Esophagus squamous epithelium (tissue), 4 donors: Measurements from ENCODE around the gene CHORDC1.

ENCODE experiments used
- POLR2A ChIP-seq, 4 donors: fragments of 450-650 bp; IDR thresholded peaks; one replicate each; pipeline ENCODE4 v1.6.1; 2017; ENCODE audit warnings: antibody characterized with exemption in 4 of 4, mild to moderate bottlenecking in 4 of 4, moderate library complexity in 3 of 4
- TF ChIP-seq, protein P1 (sequence below), 6 experiments: fragments of 450-650 bp in 4 of 6; fragments of 200-600 bp in 2 of 6; sonication (generic) in 2 of 6; IDR thresholded peaks; one replicate each; pipeline ENCODE4 v1.5.1; 2016 to 2019; ENCODE audit warnings: antibody characterized with exemption in 6 of 6, mild to moderate bottlenecking in 4 of 6, moderate library complexity in 4 of 6

DNA sequence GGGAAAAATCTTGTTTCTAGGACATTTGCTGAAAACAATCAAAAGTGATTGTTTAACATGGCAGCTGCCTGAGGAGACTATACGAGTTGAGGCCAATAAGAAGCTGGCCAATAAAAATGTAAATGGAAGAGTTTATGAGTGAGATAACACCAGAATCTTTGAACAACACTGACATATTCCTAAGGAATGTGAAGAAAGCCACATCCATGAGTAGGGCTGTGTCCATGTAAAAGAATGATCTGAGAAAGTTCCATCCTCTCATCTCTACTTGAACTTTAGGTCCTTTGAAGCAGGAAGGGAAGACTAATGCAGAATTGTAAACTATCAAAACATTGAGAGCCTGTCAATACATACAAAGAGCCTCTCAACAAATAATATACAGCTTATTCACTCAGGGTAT lies 6.9 kb upstream of the CHORDC1 start:
- TF ChIP-seq, protein P1, sequence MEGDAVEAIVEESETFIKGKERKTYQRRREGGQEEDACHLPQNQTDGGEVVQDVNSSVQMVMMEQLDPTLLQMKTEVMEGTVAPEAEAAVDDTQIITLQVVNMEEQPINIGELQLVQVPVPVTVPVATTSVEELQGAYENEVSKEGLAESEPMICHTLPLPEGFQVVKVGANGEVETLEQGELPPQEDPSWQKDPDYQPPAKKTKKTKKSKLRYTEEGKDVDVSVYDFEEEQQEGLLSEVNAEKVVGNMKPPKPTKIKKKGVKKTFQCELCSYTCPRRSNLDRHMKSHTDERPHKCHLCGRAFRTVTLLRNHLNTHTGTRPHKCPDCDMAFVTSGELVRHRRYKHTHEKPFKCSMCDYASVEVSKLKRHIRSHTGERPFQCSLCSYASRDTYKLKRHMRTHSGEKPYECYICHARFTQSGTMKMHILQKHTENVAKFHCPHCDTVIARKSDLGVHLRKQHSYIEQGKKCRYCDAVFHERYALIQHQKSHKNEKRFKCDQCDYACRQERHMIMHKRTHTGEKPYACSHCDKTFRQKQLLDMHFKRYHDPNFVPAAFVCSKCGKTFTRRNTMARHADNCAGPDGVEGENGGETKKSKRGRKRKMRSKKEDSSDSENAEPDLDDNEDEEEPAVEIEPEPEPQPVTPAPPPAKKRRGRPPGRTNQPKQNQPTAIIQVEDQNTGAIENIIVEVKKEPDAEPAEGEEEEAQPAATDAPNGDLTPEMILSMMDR (IDR thresholded peaks at IDR 0.05): no peak
- TF ChIP-seq POLR2A (IDR thresholded peaks at IDR 0.05): no peak
